HepG2 (cell line): ENCODE results near the gene TMEM260. TPM values are rescaled to one million over a fixed set of nuclear protein-coding genes. Genes with fewer than 3 reads are reported as not detected.

Experiments used
- EED ChIP-seq: sonication (generic); formaldehyde crosslinking; IDR thresholded peaks from 2 replicates; pipeline ENCODE4 v1.5.0; 2020; ENCODE audit warnings: mild to moderate bottlenecking, missing genetic modification reagents
- FIP1L1 ChIP-seq: fragments of 200-400 bp; formaldehyde crosslinking; IDR thresholded peaks from 2 replicates; pipeline ENCODE4 v1.6.1; 2018; ENCODE audit warnings: low read depth, mild to moderate bottlenecking, low read length, moderate library complexity, borderline replicate concordance; ENCODE audit not compliant: insufficient read depth
- GRHL1 ChIP-seq: sonication (generic); formaldehyde crosslinking; conservative IDR thresholded peaks from 2 replicates; pipeline ENCODE4 v1.8.0; 2022; ENCODE audit warnings: missing genetic modification reagents
- ISL2 ChIP-seq: sonication (generic); formaldehyde crosslinking; IDR thresholded peaks from 2 replicates; pipeline ENCODE4 v1.5.0; 2020; ENCODE audit warnings: missing genetic modification reagents
- MED13 ChIP-seq: sonication (generic); formaldehyde crosslinking; IDR thresholded peaks from 2 replicates; pipeline ENCODE4 v1.5.0; 2020; ENCODE audit warnings: missing genetic modification reagents
- NAIF1 ChIP-seq: sonication (generic); formaldehyde crosslinking; IDR thresholded peaks from 2 replicates; pipeline ENCODE4 v1.5.0; 2020; ENCODE audit warnings: mild to moderate bottlenecking, missing genetic modification reagents, borderline replicate concordance
- NONO ChIP-seq, 2 experiments: fragments of 450-650 bp in 1 of 2; sonication (generic) in 1 of 2; formaldehyde crosslinking in 1 of 2; IDR thresholded peaks in 1 of 2; conservative IDR thresholded peaks in 1 of 2; 2 replicates each; pipeline versions ENCODE4 v1.6.1 to v1.8.0; 2017 to 2022; ENCODE audit warnings: mild to moderate bottlenecking in 1 of 2, missing genetic modification reagents in 1 of 2, moderate library complexity in 1 of 2
- PAF1 ChIP-seq: IDR thresholded peaks from 2 replicates; pipeline ENCODE4 v1.6.1; 2016; ENCODE audit warnings: missing genetic modification reagents, missing compliant biosample characterization
- PHF5A ChIP-seq: IDR thresholded peaks from one replicate; pipeline ENCODE4 v1.6.1; 2018; ENCODE audit warnings: low read depth, missing genetic modification reagents; ENCODE audit not compliant: unreplicated experiment
- SP4 ChIP-seq: sonication (generic); formaldehyde crosslinking; IDR thresholded peaks from 2 replicates; pipeline ENCODE4 v1.8.1; 2023; ENCODE audit warnings: mild to moderate bottlenecking, missing genetic modification reagents
- TCF7L2 ChIP-seq: IDR thresholded peaks from 2 replicates; pipeline ENCODE4 v1.6.1; 2011; ENCODE audit warnings: mild to moderate bottlenecking, low read depth, low read length, moderate library complexity
- ZBTB26 ChIP-seq: IDR thresholded peaks from 2 replicates; pipeline ENCODE4 v1.6.1; 2016; ENCODE audit warnings: missing compliant biosample characterization, missing genetic modification reagents, borderline replicate concordance
- ZMAT3 ChIP-seq: sonication (generic); formaldehyde crosslinking; conservative IDR thresholded peaks from 2 replicates; pipeline ENCODE4 v1.7.0; 2021; ENCODE audit warnings: missing genetic modification reagents
- ZNF263 ChIP-seq: sonication (generic); formaldehyde crosslinking; IDR thresholded peaks from 2 replicates; pipeline ENCODE4 v1.4.0; 2020; ENCODE audit warnings: missing genetic modification reagents
- ZNF282 ChIP-seq: fragments of 450-650 bp; IDR thresholded peaks from 2 replicates; pipeline ENCODE4 v1.6.1; 2018; ENCODE audit not compliant: partially characterized antibody
- ZNF367 ChIP-seq: sonication (generic); formaldehyde crosslinking; IDR thresholded peaks from 2 replicates; pipeline ENCODE4 v1.4.0; 2020; ENCODE audit warnings: missing genetic modification reagents, borderline replicate concordance
- ZNF44 ChIP-seq: sonication (generic); formaldehyde crosslinking; IDR thresholded peaks from 2 replicates; pipeline ENCODE4 v1.5.1; 2020; ENCODE audit warnings: mild to moderate bottlenecking, missing genetic modification reagents
- ZNF543 ChIP-seq: sonication (generic); formaldehyde crosslinking; IDR thresholded peaks from 2 replicates; pipeline ENCODE4 v1.4.0; 2020; ENCODE audit warnings: mild to moderate bottlenecking, missing genetic modification reagents
- ZNF550 ChIP-seq: sonication (generic); formaldehyde crosslinking; IDR thresholded peaks from 2 replicates; pipeline ENCODE4 v1.4.0; 2020; ENCODE audit warnings: mild to moderate bottlenecking, missing genetic modification reagents, borderline replicate concordance
- ZNF777 ChIP-seq: sonication (generic); formaldehyde crosslinking; IDR thresholded peaks from 2 replicates; pipeline ENCODE4 v1.4.0; 2020; ENCODE audit warnings: missing genetic modification reagents
- polyA plus RNA-seq, 8 experiments: library from polyadenylated mRNA; depleted of rRNA in 3 of 8; stranded (reverse) in 7 of 8; unstranded in 1 of 8; fragments of >200 nt; fragmentation: Illumina TruSeq in 4 of 8; extraction: Trizol in 4 of 8; gene quantifications; 2 replicates each; pipeline versions ENCODE4 v1.2.1 to v1.2.3, GENCODE V29; 2011 to 2016; ENCODE audit warnings: low read depth in 4 of 8, missing spikeins in 1 of 8, mixed read lengths in 1 of 8; ENCODE audit not compliant: insufficient read depth in 1 of 8
- total RNA-seq, 5 experiments: library from RNA; depleted of rRNA; stranded (reverse); fragments of >200 nt; fragmentation: Illumina TruSeq; extraction: Trizol; gene quantifications; 2 replicates each; pipeline ENCODE4 v1.2.3, GENCODE V29; 2016; ENCODE audit warnings: low read depth in 1 of 5
- TF ChIP-seq, protein P1 (sequence below): sonication (generic); formaldehyde crosslinking; IDR thresholded peaks from 2 replicates; pipeline ENCODE4 v1.5.0; 2020; ENCODE audit warnings: missing genetic modification reagents, mild to moderate bottlenecking, borderline replicate concordance
- TF ChIP-seq, protein P2 (sequence below): sonication (generic); formaldehyde crosslinking; IDR thresholded peaks from 2 replicates; pipeline ENCODE4 v1.4.0; 2020; ENCODE audit warnings: missing genetic modification reagents, low read depth, mild to moderate bottlenecking, borderline replicate concordance

The TMEM260 gene
- total and polyA plus RNA-seq, 2 of the 13 experiments (the other 11 are each of a cell fraction or from before 2014, with no cell fraction given) = 7.7 to 9.3 TPM

DNA sequence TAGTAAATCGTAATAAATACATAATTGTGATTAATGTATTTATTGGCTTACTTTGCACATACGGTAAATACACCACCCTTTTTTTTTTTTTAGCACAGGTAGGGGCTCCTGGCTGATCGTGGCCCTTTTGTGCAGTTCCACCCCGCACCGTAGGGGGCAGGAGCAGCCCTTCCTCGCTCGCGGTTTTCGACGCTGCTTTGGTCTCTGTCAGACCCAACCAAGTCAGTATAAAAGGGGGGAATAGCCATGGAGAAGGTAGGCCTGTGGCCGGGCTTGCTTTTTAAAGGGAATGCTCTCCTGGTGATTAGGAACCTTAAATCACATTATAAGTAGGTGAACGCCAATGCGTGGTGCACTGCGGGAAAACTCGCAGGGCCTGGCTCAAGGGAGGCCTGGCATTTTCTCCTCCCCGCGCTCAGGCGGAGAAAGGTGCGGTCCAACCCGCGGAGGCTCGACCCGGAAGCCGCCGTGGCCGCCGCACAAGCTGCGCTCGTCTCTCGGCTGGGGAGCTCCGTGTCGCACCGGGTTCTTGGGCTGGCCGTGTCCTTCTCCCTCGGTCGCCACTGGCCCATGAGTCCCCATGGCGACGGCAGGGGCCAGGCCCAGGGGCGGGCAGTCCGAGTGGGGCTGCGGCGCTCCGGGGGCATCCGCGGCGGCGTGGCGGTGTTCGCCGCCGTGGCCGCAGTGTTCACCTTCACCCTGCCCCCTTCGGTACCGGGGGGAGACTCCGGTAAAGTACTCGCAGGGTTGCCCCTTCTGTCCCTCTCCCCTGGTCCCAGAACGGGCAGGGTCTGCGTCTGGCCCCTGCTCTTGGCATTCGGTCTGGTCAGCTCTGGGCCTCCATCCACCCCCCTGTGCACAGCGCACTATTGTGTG is at the start of gene TMEM260 (continued):
- TF ChIP-seq ZNF263 = peak; percentile 46; the same call in 1 of the 2 replicates
- TF ChIP-seq PAF1 = no peak
- peak; percentile 82 for TF ChIP-seq ZNF543 (CRISPR knock-in tag)
- TF ChIP-seq ZNF550 (CRISPR knock-in tag) = 0 out of 2 replicates have a peak, but pooled peaks have one; percentile 39
- peak; percentile 48; the same call in 1 of the 2 replicates for TF ChIP-seq ZNF777 (CRISPR knock-in tag)
- peak; percentile 45; the same call in 1 of the 2 replicates for TF ChIP-seq MED13 (CRISPR knock-in tag)
- TF ChIP-seq TCF7L2 = no peak
- no peak for TF ChIP-seq ZNF44 (CRISPR knock-in tag)
- no peak for TF ChIP-seq NONO (IDR thresholded peaks at IDR 0.05)
- TF ChIP-seq NONO (CRISPR knock-in tag; conservative IDR thresholded peaks at IDR 0.05) = peak; percentile 66
- 0 out of 2 replicates have a peak, but pooled peaks have one; percentile 34 for TF ChIP-seq ISL2 (CRISPR knock-in tag)
- peak; percentile 33; the same call in 1 of the 2 replicates for TF ChIP-seq SP4 (CRISPR knock-in tag)
- TF ChIP-seq, protein P1, sequence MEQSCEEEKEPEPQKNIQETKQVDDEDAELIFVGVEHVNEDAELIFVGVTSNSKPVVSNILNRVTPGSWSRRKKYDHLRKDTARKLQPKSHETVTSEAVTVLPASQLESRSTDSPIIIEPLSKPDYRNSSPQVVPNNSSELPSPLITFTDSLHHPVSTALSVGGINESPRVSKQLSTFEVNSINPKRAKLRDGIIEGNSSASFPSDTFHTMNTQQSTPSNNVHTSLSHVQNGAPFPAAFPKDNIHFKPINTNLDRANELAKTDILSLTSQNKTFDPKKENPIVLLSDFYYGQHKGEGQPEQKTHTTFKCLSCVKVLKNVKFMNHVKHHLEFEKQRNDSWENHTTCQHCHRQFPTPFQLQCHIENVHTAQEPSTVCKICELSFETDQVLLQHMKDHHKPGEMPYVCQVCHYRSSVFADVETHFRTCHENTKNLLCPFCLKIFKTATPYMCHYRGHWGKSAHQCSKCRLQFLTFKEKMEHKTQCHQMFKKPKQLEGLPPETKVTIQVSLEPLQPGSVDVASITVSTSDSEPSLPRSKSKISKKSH (CRISPR knock-in tag) = 0 out of 2 replicates have a peak, but pooled peaks have one; percentile 49
- TF ChIP-seq ZMAT3 = peak; percentile 35; the same call in 1 of the 2 replicates
- peak; percentile 69; the same call in 1 of the 2 replicates for TF ChIP-seq FIP1L1
- peak; percentile 29; the same call in 1 of the 2 replicates for TF ChIP-seq EED (CRISPR knock-in tag)
- no peak for TF ChIP-seq PHF5A (CRISPR knock-in tag)
- no peak for TF ChIP-seq ZNF282
- TF ChIP-seq, protein P2, sequence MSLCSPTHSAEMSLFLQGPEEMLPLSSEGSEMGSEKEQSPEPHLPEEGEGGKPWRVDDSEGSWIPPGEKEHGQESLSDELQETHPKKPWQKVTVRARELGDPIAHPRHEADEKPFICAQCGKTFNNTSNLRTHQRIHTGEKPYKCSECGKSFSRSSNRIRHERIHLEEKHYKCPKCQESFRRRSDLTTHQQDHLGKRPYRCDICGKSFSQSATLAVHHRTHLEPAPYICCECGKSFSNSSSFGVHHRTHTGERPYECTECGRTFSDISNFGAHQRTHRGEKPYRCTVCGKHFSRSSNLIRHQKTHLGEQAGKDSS = peak; percentile 54; the same call in 1 of the 2 replicates
- no peak for TF ChIP-seq ZNF367 (CRISPR knock-in tag)
- TF ChIP-seq GRHL1 (CRISPR knock-in tag) = no peak
- TF ChIP-seq NAIF1 (CRISPR knock-in tag) = peak; percentile 54; the same call in 1 of the 2 replicates
- no peak for TF ChIP-seq ZBTB26 (CRISPR knock-in tag)
